ENCODE data around the gene SLC5A2. TPM values are rescaled to one million over a fixed set of nuclear protein-coding genes. Genes with fewer than 3 reads are reported as not detected.

Gene SLC5A2
- total RNA-seq, 1 experiment from 2014 or later: 0.45 TPM

DNA sequence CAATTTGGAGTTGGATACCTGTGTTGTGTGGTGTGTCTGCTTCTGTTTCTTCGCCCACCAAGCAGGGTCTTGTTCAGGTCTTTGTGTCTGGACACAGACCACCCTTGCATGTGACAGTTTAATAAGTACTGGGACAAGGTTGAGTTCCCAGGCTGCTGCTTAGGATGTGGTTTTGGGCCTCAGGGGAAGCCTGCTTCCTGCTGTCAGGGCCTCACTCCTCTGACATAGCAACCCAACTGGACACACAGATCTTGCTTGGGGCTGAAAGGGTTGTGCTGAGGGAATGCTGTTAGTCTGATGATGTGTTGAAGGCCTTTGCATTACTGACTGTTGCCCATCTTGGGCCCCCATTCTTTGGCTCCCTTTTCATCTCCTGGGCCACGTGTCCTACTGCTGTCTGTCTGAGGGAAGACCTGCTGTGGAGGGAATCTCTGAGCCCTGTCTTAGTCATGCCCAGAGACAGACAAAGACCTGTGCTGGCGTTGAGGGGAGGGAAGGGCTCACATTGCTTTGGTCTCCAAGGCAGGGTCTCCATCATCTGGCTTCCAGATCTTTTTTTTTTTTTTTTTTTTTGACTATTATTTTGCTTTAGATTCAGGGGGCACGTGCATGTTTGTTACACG lies 15.7 kb upstream of the SLC5A2 start:
- DNase-seq: peak; percentile 18
- Histone ChIP-seq H3K36me3 (replicated peaks; ENCODE audit: control insufficient read depth, insufficient read depth, low read length) (no peaks in the 10 kb centered on the region; the same call in 1 of the 2 replicates), H3K27me3 (ENCODE audit: control insufficient read depth, insufficient read depth, low read length) (peaks cover 1% of the 10 kb centered on the region; the same call in 1 of the 2 replicates), H3K4me3 (ENCODE audit: insufficient read depth, low read depth, low read length) (no peak overlapping the region)

DNA sequence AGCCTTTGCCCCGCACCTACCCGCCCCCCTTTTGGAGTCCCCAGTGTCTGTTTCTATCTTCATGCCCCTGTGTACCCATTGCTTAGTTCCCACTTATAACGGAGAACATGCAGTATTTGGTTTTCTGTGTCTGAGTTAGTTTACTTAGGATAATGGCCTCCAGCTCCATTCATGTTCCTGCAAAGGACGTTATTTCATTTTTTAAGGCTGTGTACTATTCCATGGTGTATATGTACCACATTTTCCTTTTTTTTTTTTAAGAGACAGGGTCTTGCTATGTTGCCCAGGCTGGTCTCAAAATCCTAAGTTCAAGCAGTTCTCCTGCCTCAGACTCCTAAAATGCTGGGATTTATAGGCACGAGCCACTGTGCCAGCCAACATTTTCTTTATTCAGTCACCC lies 15.1 kb upstream of the SLC5A2 start:
- DNase-seq: no peak
- Histone ChIP-seq H3K36me3 (replicated peaks; ENCODE audit: control insufficient read depth, insufficient read depth, low read length) (no peaks in the 10 kb centered on the region; the same call in 1 of the 2 replicates), H3K4me3 (ENCODE audit: insufficient read depth, low read depth, low read length) (no peak overlapping the region), H3K27me3 (ENCODE audit: control insufficient read depth, insufficient read depth, low read length) (peaks cover 7% of the 10 kb centered on the region; the same call in 1 of the 2 replicates)

DNA sequence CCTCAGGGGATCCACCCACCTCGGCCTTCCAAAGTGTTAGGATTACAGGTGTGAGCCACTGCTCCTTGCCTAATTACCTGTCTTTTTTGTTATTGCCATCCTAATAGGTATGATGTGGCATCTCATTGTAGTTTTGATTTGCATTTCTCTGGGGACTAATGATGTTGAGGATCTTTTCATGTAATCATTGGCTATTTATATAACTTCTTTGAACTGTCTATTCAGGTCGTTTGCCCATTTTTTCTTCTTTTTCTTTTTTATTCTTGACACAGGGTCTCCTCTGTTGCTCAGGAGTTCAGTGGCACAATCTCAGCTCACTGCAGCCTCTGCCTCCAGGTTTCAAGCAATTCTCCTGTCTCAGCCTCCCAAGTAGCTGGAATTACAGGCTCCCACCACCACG lies 12.3 kb upstream of the SLC5A2 start:
- DNase-seq: no peak
- H3K27me3 ChIP-seq (ENCODE audit: control insufficient read depth, insufficient read depth, low read length): peaks cover 31% of the 10 kb centered on the region
- H3K4me3 ChIP-seq (ENCODE audit: insufficient read depth, low read depth, low read length): no peak overlapping the region
- H3K36me3 ChIP-seq (replicated peaks; ENCODE audit: control insufficient read depth, insufficient read depth, low read length): no peaks in the 10 kb centered on the region

DNA sequence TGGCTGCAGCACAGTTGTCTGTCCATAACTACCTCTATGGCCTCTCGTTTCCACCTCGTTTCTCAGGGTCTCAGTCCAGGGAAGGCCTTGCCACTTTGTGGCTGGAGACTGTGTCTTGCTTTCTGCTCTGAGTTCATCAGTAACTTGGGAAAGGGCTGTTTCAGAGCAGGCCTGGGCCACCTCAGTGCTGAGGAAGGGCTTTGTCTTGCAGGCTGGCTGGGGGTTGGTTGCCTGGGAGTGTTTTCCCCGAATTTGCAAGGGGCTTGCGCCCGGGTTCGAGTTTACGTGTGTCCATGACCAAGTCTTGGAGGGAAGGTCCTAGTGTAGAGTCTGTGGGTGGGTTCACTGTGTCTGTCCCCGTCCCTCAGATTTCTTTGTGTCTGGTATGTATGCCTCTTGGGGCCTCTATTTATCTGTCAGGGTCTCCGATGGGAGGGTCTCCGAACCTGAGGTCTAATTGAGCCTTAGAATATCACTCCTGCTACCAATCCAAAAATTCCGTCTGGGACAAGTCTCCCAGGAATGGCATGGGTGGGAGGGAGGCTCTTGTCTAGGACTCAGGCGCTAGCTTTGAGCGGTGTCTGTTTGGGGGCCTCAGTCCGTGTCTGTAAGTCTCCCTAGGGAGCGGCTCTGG lies 11.6 kb upstream of the SLC5A2 start:
- no peak for DNase-seq
- Histone ChIP-seq H3K27me3 (ENCODE audit: control insufficient read depth, insufficient read depth, low read length) (peaks cover 38% of the 10 kb centered on the region), H3K4me3 (ENCODE audit: insufficient read depth, low read depth, low read length) (peak overlapping the region; percentile 68)

GRCh38 chr16:31471875-31472708 lies 10.8 kb upstream of the SLC5A2 start, which contains the start of gene TGFB1I1:
Gene TGFB1I1, plus strand, starts transcription at chr16:31472152. Its CDS starts 37 bp downstream, at chr16:31472189.
- Histone ChIP-seq H3K36me3 (replicated peaks; ENCODE audit: control insufficient read depth, insufficient read depth, low read length) (no peaks in the 10 kb centered on the region), H3K4me3 (ENCODE audit: insufficient read depth, low read depth, low read length) (peak within 1 kb of the TSS; percentile 68), H3K27me3 (ENCODE audit: control insufficient read depth, insufficient read depth, low read length) (peaks cover 40% of the 10 kb centered on the region)
- DNase-seq: peak; percentile 90

More for the DNA sequence above, 11.6 kb upstream of the SLC5A2 start:
- H3K36me3 ChIP-seq (replicated peaks; ENCODE audit: control insufficient read depth, insufficient read depth, low read length): no peaks in the 10 kb centered on the region

DNA sequence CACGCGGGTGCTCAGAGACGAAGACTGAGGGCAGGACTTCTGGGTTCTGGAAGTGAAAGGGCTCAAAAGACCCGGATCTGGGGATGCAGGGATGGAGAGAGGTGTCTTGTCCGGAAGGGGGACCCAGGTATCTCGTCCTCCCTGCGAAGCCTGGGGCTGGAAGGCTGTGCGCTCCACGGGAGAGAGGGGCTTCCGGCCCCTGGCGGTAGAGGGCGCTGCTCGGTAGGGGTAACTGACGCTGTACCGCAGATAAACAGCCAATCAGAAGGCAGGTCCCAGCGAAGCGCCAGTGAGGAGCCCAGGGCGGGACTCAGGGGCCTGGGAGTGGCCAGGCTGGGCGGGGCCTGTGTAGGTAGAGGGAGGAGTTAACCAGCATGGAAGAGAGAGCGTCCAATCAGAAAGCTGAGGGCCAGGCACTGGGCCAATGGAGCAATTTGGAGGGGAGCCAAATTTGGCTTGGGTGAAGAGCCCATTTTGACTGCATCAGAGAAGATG lies 10.2 kb upstream of the SLC5A2 start:
- Histone ChIP-seq H3K4me3 (ENCODE audit: insufficient read depth, low read depth, low read length) (peak overlapping the region; percentile 68), H3K27me3 (ENCODE audit: control insufficient read depth, insufficient read depth, low read length) (peaks cover 40% of the 10 kb centered on the region), H3K36me3 (replicated peaks; ENCODE audit: control insufficient read depth, insufficient read depth, low read length) (no peaks in the 10 kb centered on the region)
- peak; percentile 97 for DNase-seq

DNA sequence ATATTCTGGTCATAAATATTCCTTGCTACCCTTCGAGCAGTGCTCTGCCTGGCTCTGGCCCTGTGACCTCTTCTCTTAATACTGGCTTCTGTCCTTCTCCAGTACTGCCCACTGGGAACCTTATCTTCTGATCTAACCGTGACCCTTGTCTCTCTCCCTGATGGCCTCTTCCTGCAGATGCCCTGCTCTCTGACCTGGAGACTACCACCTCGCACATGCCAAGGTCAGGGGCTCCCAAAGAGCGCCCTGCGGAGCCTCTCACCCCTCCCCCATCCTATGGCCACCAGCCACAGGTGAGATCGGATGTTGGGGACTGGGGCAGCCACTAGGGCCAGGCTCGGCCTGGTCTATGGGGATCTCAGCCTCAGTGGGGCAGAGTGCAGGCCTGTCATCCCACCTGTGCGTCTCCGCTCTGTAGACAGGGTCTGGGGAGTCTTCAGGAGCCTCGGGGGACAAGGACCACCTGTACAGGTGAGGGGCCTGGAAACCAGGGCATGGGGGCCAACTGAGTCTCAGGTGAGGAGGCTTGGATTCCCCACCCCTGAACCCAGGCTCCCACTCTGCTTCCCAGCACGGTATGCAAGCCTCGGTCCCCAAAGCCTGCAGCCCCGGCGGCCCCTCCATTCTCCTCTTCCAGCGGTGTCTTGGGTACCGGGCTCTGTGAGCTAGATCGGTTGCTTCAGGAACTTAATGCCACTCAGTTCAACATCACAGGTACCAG lies 9.5 kb upstream of the SLC5A2 start:
- Histone ChIP-seq H3K4me3 (ENCODE audit: insufficient read depth, low read depth, low read length) (no peak overlapping the region), H3K36me3 (replicated peaks; ENCODE audit: control insufficient read depth, insufficient read depth, low read length) (no peaks in the 10 kb centered on the region), H3K27me3 (ENCODE audit: control insufficient read depth, insufficient read depth, low read length) (peaks cover 44% of the 10 kb centered on the region)
- DNase-seq: no peak

DNA sequence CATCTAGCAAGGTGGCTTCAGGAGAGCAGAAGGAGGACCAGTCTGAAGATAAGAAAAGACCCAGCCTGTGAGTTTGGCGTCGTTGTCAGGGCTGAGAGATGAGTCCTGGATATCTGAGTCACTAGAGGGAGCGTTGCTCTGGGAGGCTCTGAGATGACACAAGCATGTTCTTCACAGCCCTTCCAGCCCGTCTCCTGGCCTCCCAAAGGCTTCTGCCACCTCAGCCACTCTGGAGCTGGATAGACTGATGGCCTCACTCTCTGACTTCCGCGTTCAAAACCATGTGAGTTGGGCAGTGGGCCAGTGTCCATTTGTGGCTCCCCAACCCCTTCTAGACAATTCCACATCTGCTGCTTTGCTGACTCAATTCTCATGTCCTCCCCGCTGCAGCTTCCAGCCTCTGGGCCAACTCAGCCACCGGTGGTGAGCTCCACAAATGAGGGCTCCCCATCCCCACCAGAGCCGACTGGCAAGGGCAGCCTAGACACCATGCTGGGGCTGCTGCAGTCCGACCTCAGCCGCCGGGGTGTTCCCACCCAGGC lies 8.7 kb upstream of the SLC5A2 start:
- Histone ChIP-seq H3K27me3 (ENCODE audit: control insufficient read depth, insufficient read depth, low read length) (peaks cover 50% of the 10 kb centered on the region), H3K4me3 (ENCODE audit: insufficient read depth, low read depth, low read length) (no peak overlapping the region), H3K36me3 (replicated peaks; ENCODE audit: control insufficient read depth, insufficient read depth, low read length) (no peaks in the 10 kb centered on the region)
- DNase-seq: no peak

- no peak overlapping the region for H3K4me3 ChIP-seq (ENCODE audit: insufficient read depth, low read depth, low read length)
- H3K27me3 ChIP-seq (ENCODE audit: control insufficient read depth, insufficient read depth, low read length): peaks cover 55% of the 10 kb centered on the region
- H3K36me3 ChIP-seq (replicated peaks; ENCODE audit: control insufficient read depth, insufficient read depth, low read length): no peaks in the 10 kb centered on the region
- no peak for DNase-seq
Observed at GRCh38 chr16:31474773-31475738, 7.9 kb upstream of the SLC5A2 start.

GRCh38 chr16:31475946-31476302 lies 7.0 kb upstream of the SLC5A2 start:
- peak; percentile 81 for DNase-seq
- Histone ChIP-seq H3K27me3 (ENCODE audit: control insufficient read depth, insufficient read depth, low read length) (peaks cover 58% of the 10 kb centered on the region), H3K4me3 (ENCODE audit: insufficient read depth, low read depth, low read length) (peak overlapping the region; percentile 70), H3K36me3 (replicated peaks; ENCODE audit: control insufficient read depth, insufficient read depth, low read length) (no peaks in the 10 kb centered on the region)

- DNase-seq: peak; percentile 98
- Histone ChIP-seq H3K36me3 (replicated peaks; ENCODE audit: control insufficient read depth, insufficient read depth, low read length) (no peaks in the 10 kb centered on the region), H3K4me3 (ENCODE audit: insufficient read depth, low read depth, low read length) (peak overlapping the region; percentile 70), H3K27me3 (ENCODE audit: control insufficient read depth, insufficient read depth, low read length) (peaks cover 62% of the 10 kb centered on the region)
Observed at GRCh38 chr16:31476303-31477219, 6.4 kb upstream of the SLC5A2 start.
